MCF 10A (cell line): Measurements from ENCODE around the gene ORM2. TPM values are rescaled to one million over a fixed set of nuclear protein-coding genes. Genes with fewer than 3 reads are reported as not detected.

Experiments
- BruUV-seq: library from RNA; stranded (reverse); fragments of 400-500 nt; replicated peaks from 2 replicates; lab custom pipeline; 2021; lab: Mats Ljungman, UMichigan
- CTCF ChIA-PET: fragments of 300-600 bp; sonication (Branson Sonifier 250); formaldehyde crosslinking; extraction: SDS; loops from one replicate; lab custom pipeline; 2021; ENCODE audit warnings: antibody characterized with exemption, inconsistent platforms; lab: Yijun Ruan, JAX
- POLR2A ChIA-PET: fragments of 300-600, 350-650 bp; sonication (Branson Sonifier 250); formaldehyde crosslinking; extraction: SDS; loops from one replicate; lab custom pipeline; 2020; ENCODE audit warnings: antibody characterized with exemption, inconsistent platforms; lab: Yijun Ruan, JAX
- DNase-seq: peaks from one replicate; pipeline ENCODE4 v3.0.0-alpha.2; 2018; ENCODE audit not compliant: unreplicated experiment
- H3K27ac Mint-ChIP-seq: one replicate; pipeline ENCODE4 v1.8.0; 2022; ENCODE audit warnings: mild to moderate bottlenecking, low read depth, mixed read lengths; ENCODE audit not compliant: unreplicated experiment
- H3K27me3 Mint-ChIP-seq: one replicate; pipeline ENCODE4 v1.8.0; 2022; ENCODE audit warnings: mixed read lengths; ENCODE audit not compliant: insufficient read depth, unreplicated experiment
- H3K36me3 Mint-ChIP-seq: one replicate; pipeline ENCODE4 v1.8.0; 2022; ENCODE audit warnings: mild to moderate bottlenecking, moderate library complexity, mixed read lengths; ENCODE audit not compliant: insufficient read depth, unreplicated experiment
- H3K4me1 Mint-ChIP-seq: one replicate; pipeline ENCODE4 v1.8.0; 2022; ENCODE audit warnings: mixed read lengths; ENCODE audit not compliant: insufficient read depth, unreplicated experiment
- H3K4me3 Mint-ChIP-seq: one replicate; pipeline ENCODE4 v1.8.0; 2022; ENCODE audit warnings: mild to moderate bottlenecking, moderate library complexity, mixed read lengths; ENCODE audit not compliant: unreplicated experiment
- H3K9me3 Mint-ChIP-seq: one replicate; pipeline ENCODE4 v1.8.0; 2022; ENCODE audit warnings: mixed read lengths; ENCODE audit not compliant: unreplicated experiment
- intact Hi-C: fragments of 100-400 bp; cut with micrococcal nuclease; formaldehyde crosslinking; loops from 2 replicates; pipeline ENCODE4 v1.14.1; 2022
- total RNA-seq: library from RNA; stranded (reverse); gene quantifications from 2 replicates; pipeline ENCODE4 v1.2.3, GENCODE V29; 2022
- TF ChIP-seq, protein P1 (sequence below): fragments of 200-600 bp; IDR thresholded peaks from one replicate; pipeline ENCODE4 v1.8.0; 2022; ENCODE audit warnings: antibody characterized with exemption, mild to moderate bottlenecking; ENCODE audit not compliant: unreplicated experiment

The ORM2 gene
- total RNA-seq, 1 experiment from 2014 or later, result not detected

DNA sequence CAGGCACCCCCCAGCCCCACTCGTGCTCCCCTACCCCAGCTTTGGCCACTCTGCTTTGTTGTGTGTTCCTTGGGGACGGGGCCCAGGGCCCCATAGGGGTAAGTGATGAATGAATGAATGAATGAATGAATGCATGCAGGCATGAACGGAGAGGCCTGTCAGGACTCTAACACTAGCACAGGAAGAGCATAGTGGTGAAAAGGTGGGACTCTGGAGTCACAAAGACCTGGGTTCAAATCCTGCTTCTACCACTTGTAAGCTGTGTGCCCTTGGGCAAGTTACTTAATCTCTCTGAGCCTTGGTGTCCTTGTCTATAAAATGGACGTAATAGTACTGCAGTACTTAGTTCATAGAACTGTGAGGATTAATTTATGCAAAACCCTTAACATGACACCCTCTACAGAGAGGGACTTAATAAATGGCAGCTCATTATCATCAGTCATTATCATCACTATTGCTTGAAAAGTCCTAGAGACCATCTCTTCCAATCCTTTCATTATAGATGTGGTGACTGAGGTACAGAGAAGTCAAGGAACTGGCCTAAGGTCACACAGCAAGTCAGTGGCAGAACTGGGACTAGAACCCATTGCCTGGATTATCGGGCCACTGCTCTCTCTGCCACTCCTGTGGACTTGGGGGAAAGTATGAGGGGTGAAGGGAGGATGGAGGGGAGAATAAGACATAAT, 13.2 kb downstream of the ORM2 start:
- POLR2A ChIA-PET, result no interaction called here
- Mint-ChIP-seq H3K27ac (no peak overlapping the region), H3K9me3 (no peaks in the 10 kb centered on the region), H3K27me3 (no peaks in the 10 kb centered on the region), H3K36me3 (peaks cover 16% of the 10 kb centered on the region), H3K4me3 (no peak overlapping the region), H3K4me1 (no peaks in the 10 kb centered on the region)
- DNase-seq, result no peak
- BruUV-seq, result no TSS peak
- TF ChIP-seq, protein P1, sequence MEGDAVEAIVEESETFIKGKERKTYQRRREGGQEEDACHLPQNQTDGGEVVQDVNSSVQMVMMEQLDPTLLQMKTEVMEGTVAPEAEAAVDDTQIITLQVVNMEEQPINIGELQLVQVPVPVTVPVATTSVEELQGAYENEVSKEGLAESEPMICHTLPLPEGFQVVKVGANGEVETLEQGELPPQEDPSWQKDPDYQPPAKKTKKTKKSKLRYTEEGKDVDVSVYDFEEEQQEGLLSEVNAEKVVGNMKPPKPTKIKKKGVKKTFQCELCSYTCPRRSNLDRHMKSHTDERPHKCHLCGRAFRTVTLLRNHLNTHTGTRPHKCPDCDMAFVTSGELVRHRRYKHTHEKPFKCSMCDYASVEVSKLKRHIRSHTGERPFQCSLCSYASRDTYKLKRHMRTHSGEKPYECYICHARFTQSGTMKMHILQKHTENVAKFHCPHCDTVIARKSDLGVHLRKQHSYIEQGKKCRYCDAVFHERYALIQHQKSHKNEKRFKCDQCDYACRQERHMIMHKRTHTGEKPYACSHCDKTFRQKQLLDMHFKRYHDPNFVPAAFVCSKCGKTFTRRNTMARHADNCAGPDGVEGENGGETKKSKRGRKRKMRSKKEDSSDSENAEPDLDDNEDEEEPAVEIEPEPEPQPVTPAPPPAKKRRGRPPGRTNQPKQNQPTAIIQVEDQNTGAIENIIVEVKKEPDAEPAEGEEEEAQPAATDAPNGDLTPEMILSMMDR, result no peak
- CTCF ChIA-PET, result interaction anchor here (2.1 kb wide), 1 partner anchor 311 kb away, joined by 7 read pairs; no protein-coding TSS in a partner anchor
- intact Hi-C loops, result no loop called here

- no TSS peak for BruUV-seq
- POLR2A ChIA-PET, result no interaction called here
- no peaks in the 10 kb centered on the region for H3K27me3 Mint-ChIP-seq
- TF ChIP-seq, protein P1, result no peak
- H3K4me3 Mint-ChIP-seq, result no peak overlapping the region
- no peaks in the 10 kb centered on the region for H3K9me3 Mint-ChIP-seq
- H3K36me3 Mint-ChIP-seq, result peaks cover 16% of the 10 kb centered on the region
- CTCF ChIA-PET, result interaction anchor here (0.5 to 1.3 kb wide), 5 partner anchors 52 to 334 kb away, joined by 3 to 5 read pairs (median 3); no protein-coding TSS in a partner anchor
- DNase-seq, result no peak
- peak overlapping the region; percentile 25 for H3K27ac Mint-ChIP-seq
- intact Hi-C loops, result no loop called here
- no peaks in the 10 kb centered on the region for H3K4me1 Mint-ChIP-seq
Measured at GRCh38 chr9:114343471-114344187, 14.0 kb downstream of the ORM2 start.

- no TSS peak for BruUV-seq
- intact Hi-C loops, result no loop called here
- POLR2A ChIA-PET, result interaction anchor here (0.7 kb wide), 1 partner anchor 23 kb away, joined by 3 read pairs; no protein-coding TSS in a partner anchor
- CTCF ChIA-PET, result interaction anchor here (0.5 to 1.3 kb wide), 5 partner anchors 52 to 333 kb away, joined by 3 to 5 read pairs (median 3); no protein-coding TSS in a partner anchor
- Mint-ChIP-seq H3K4me1 (peaks cover 5% of the 10 kb centered on the region), H3K36me3 (peaks cover 20% of the 10 kb centered on the region), H3K9me3 (no peaks in the 10 kb centered on the region), H3K27me3 (no peaks in the 10 kb centered on the region), H3K27ac (peak overlapping the region; percentile 25), H3K4me3 (no peak overlapping the region)
- TF ChIP-seq, protein P1, result no peak
- DNase-seq, result no peak
Measured at GRCh38 chr9:114344188-114344566, 14.5 kb downstream of the ORM2 start.

DNA sequence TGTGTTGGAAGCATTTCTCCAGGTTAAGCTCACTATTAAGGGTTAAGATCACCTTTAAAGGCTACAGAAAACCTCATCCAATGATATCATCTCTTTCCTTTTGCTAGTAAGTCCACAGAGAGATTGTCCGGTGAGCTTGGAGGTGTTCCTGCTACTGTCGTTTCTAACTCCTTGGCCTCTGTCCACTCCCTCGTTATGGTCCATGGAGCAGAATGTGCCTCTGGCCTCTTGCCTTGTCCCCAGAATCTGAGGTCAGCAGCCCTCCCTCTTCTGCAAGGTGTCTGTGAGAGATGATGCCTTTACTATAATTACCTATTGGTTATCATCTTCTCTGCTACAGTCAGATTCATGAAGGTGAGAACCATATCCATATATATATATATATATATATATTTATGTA, 15.0 kb downstream of the ORM2 start:
- Mint-ChIP-seq H3K9me3 (no peaks in the 10 kb centered on the region), H3K4me3 (no peak overlapping the region), H3K36me3 (peaks cover 20% of the 10 kb centered on the region), H3K27ac (no peak overlapping the region), H3K4me1 (peaks cover 10% of the 10 kb centered on the region), H3K27me3 (no peaks in the 10 kb centered on the region)
- POLR2A ChIA-PET, result interaction anchor here (0.6 to 0.7 kb wide), 2 partner anchors 23 to 94 kb away, joined by 3 read pairs; no protein-coding TSS in a partner anchor
- BruUV-seq, result no TSS peak
- intact Hi-C loops, result no loop called here
- DNase-seq, result no peak
- CTCF ChIA-PET, result interaction anchor here (0.7 to 1.3 kb wide), 3 partner anchors 51 to 237 kb away, joined by 3 to 5 read pairs (median 4); no protein-coding TSS in a partner anchor
- TF ChIP-seq, protein P1, result no peak
